GM12878 (cell line): Measurements from ENCODE around the gene GTPBP1. TPM values are rescaled to one million over a fixed set of nuclear protein-coding genes. Genes with fewer than 3 reads are reported as not detected.

Source experiments
- ATF7 ChIP-seq: fragments of 450-650 bp; IDR thresholded peaks from 2 replicates; pipeline ENCODE4 v1.6.1; 2016; ENCODE audit warnings: low read depth, mild to moderate bottlenecking
- CBX5 ChIP-seq: sonication (generic); IDR thresholded peaks from 2 replicates; pipeline ENCODE4 v1.6.1; 2016; ENCODE audit warnings: low read depth, moderate library complexity, mild to moderate bottlenecking, inconsistent platforms
- CHD2 ChIP-seq: IDR thresholded peaks from 2 replicates; pipeline ENCODE4 v1.6.1; 2011; ENCODE audit warnings: low read depth, low read length, improper control_type of control experiment, borderline replicate concordance
- CHD4 ChIP-seq: fragments of 200-600 bp; sonication (generic); IDR thresholded peaks from 2 replicates; pipeline ENCODE4 v1.6.1; 2016; ENCODE audit warnings: mild to moderate bottlenecking
- CREB1 ChIP-seq: IDR thresholded peaks from 2 replicates; pipeline ENCODE4 v1.6.1; 2012; ENCODE audit warnings: low read depth, mild to moderate bottlenecking, inconsistent platforms
- DPF2 ChIP-seq: fragments of 450-650 bp; IDR thresholded peaks from 2 replicates; pipeline ENCODE4 v1.6.1; 2017; ENCODE audit warnings: mild to moderate bottlenecking
- ESRRA ChIP-seq: IDR thresholded peaks from 2 replicates; pipeline ENCODE4 v1.6.1; 2012; ENCODE audit warnings: mild to moderate bottlenecking, low read length, improper control_type of control experiment
- ETV6 ChIP-seq, 2 experiments: fragments of 450-650 bp in 1 of 2; IDR thresholded peaks in 1 of 2; conservative IDR thresholded peaks in 1 of 2; 2 replicates each; pipeline ENCODE4 v1.6.1; 2014; ENCODE audit warnings: antibody characterized with exemption in 1 of 2, borderline replicate concordance in 1 of 2, low read depth in 1 of 2, mild to moderate bottlenecking in 1 of 2, moderate library complexity in 1 of 2
- FOXK2 ChIP-seq: fragments of 450-650 bp; IDR thresholded peaks from 2 replicates; pipeline ENCODE4 v1.6.1; 2017; ENCODE audit warnings: mild to moderate bottlenecking, moderate library complexity
- HDGF ChIP-seq: fragments of 450-650 bp; IDR thresholded peaks from 2 replicates; pipeline ENCODE4 v1.6.1; 2016; ENCODE audit warnings: antibody characterized with exemption
- NBN ChIP-seq: fragments of 450-650 bp; IDR thresholded peaks from 2 replicates; pipeline ENCODE4 v1.6.1; 2016
- NFIC ChIP-seq: IDR thresholded peaks from 2 replicates; pipeline ENCODE4 v1.6.1; 2012; ENCODE audit warnings: low read depth, mild to moderate bottlenecking, inconsistent platforms, low read length, moderate library complexity
- NRF1 ChIP-seq: conservative IDR thresholded peaks from 2 replicates; pipeline ENCODE4 v1.6.1; 2011; ENCODE audit warnings: mild to moderate bottlenecking, low read depth, low read length, improper control_type of control experiment
- RELA ChIP-seq: fragments of 450-650 bp; IDR thresholded peaks from 2 replicates; pipeline ENCODE4 v1.8.0; 2014; ENCODE audit warnings: borderline replicate concordance; ENCODE audit not compliant: partially characterized antibody
- RUNX3 ChIP-seq: IDR thresholded peaks from 2 replicates; pipeline ENCODE4 v1.6.1; 2012; ENCODE audit warnings: low read length, inconsistent platforms
- SIN3A ChIP-seq: IDR thresholded peaks from 2 replicates; pipeline ENCODE4 v1.6.1; 2012; ENCODE audit warnings: low read depth, low read length, improper control_type of control experiment
- SREBF1 ChIP-seq: IDR thresholded peaks from 2 replicates; pipeline ENCODE4 v1.6.1; 2012; ENCODE audit warnings: mild to moderate bottlenecking, low read length
- STAT1 ChIP-seq: fragments of 450-650 bp; conservative IDR thresholded peaks from 2 replicates; pipeline ENCODE4 v1.6.1; 2014; ENCODE audit warnings: antibody characterized with exemption, mild to moderate bottlenecking
- TARDBP ChIP-seq: IDR thresholded peaks from 2 replicates; pipeline ENCODE4 v1.6.1; 2016; ENCODE audit warnings: borderline replicate concordance
- TCF3 ChIP-seq: IDR thresholded peaks from 2 replicates; pipeline ENCODE4 v1.6.1; 2012; ENCODE audit warnings: low read depth, mild to moderate bottlenecking, low read length, borderline replicate concordance; ENCODE audit not compliant: insufficient read depth
- TCF7 ChIP-seq: IDR thresholded peaks from 2 replicates; pipeline ENCODE4 v1.6.1; 2014; ENCODE audit warnings: antibody characterized with exemption, borderline replicate concordance
- ZBED1 ChIP-seq: IDR thresholded peaks from 2 replicates; pipeline ENCODE4 v1.6.1; 2016; ENCODE audit warnings: borderline replicate concordance
- ZNF384 ChIP-seq: IDR thresholded peaks from 2 replicates; pipeline ENCODE4 v1.6.1; 2012; ENCODE audit warnings: low read depth, mild to moderate bottlenecking, low read length, improper control_type of control experiment, borderline replicate concordance
- polyA plus RNA-seq, 11 experiments: library from polyadenylated mRNA; depleted of rRNA in 4 of 11; unstranded in 6 of 11; stranded (reverse) in 5 of 11; fragments of >200 nt; fragmentation: Nextera tagmentation in 4 of 11; fragmentation: Illumina TruSeq in 1 of 11; extraction: Ambion mirVana in 4 of 11; extraction: Trizol in 1 of 11; gene quantifications; 1 replicate in 1 of 11; 2 replicates in 10 of 11; pipeline versions ENCODE4 v1.2.1 to v1.2.3, GENCODE V29; 2011 to 2016; ENCODE audit warnings: inconsistent platforms in 2 of 11, missing spikeins in 2 of 11, low read depth in 1 of 11
- total RNA-seq, 4 experiments: library from RNA; depleted of rRNA in 3 of 4; stranded (reverse); fragments of >200 nt in 3 of 4; fragmentation: Illumina TruSeq in 1 of 4; extraction: Trizol in 1 of 4; gene quantifications; 2 replicates each; pipeline versions ENCODE4 v1.2.1 to v1.2.3, GENCODE V29; 2013 to 2021
- TF ChIP-seq, protein P1 (sequence below): IDR thresholded peaks from 2 replicates; pipeline ENCODE4 v1.6.1; 2011; ENCODE audit warnings: low read depth, mild to moderate bottlenecking, low read length, moderate library complexity, borderline replicate concordance; ENCODE audit errors: extremely low read depth
- TF ChIP-seq, protein P2 (sequence below): IDR thresholded peaks from 2 replicates; pipeline ENCODE4 v1.6.1; 2012; ENCODE audit warnings: low read depth, low read length, improper control_type of control experiment
- TF ChIP-seq, protein P3 (sequence below): IDR thresholded peaks from 2 replicates; pipeline ENCODE4 v1.6.1; 2012; ENCODE audit warnings: low read depth, low read length, improper control_type of control experiment
- TF ChIP-seq, protein P4 (sequence below): fragments of 450-650 bp; formaldehyde crosslinking; IDR thresholded peaks from 2 replicates; pipeline ENCODE4 v1.4.0; 2020; ENCODE audit warnings: mild to moderate bottlenecking, moderate library complexity

The GTPBP1 gene
- total and polyA plus RNA-seq, 10 of the 15 experiments (the other 5 are each of a cell fraction or from before 2014, with no cell fraction given), result 0.89 to 63.1 (median 34.2) TPM

DNA sequence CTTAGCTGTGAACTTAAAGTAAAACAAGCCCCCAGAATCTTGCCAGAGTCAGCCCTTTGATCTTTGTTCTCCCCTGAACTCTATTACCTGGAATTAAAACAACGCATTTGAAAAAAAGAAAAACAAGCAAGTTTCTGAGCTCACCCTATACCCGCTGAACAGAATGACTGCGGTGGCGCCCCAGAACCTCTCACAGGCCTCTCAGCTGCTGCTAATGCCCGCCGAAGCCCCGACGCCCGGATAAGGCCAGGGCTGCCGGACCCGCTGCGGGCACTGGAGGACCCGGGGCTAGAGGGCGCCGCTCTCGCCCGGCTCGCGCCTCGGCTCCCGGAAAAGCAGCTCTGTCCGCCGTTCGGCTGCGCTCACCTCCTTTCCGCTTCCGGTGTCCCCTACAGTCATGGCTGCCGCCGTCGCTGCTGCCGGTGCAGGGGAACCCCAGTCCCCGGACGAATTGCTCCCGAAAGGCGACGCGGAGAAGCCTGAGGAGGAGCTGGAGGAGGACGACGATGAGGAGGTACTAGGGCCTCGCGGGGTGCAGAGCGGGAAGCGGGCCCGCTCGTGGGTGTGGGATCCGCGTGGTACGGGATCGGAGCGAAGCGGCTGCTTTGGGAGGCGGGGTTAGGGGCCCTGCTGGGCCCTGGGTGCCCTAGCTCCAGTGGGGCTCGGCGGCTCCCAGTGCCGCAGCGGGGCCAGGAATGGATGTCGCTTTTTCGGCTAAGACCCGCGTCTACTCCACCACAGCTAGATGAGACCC lies 24.0 kb upstream of the GTPBP1 start, which contains the start of gene TOMM22 (continued):
- TF ChIP-seq TARDBP (peak; percentile 62), SIN3A (peak; percentile 90), ETV6 (conservative IDR thresholded peaks at IDR 0.05 in 1 of 2, IDR thresholded peaks at IDR 0.05 in 1 of 2; ENCODE audit: borderline replicate concordance in 1 of 2, low read depth in 1 of 2) (peak in 1 of 2 experiments; percentile 50; a peak in 2 of 4 replicates), FOXK2 (no peak; the same call in 1 of the 2 replicates), CHD2 (0 out of 2 replicates have a peak, but pooled peaks have one; percentile 53), CHD4 (no peak), NBN (peak; percentile 92), SREBF1 (peak; percentile 42; the same call in 1 of the 2 replicates), DPF2 (peak; percentile 60; the same call in 1 of the 2 replicates), ZBED1 (peak; percentile 42; the same call in 1 of the 2 replicates), ZNF384 (no peak), TCF3 (peak; percentile 62; the same call in 1 of the 2 replicates), STAT1 (0 out of 2 replicates have a peak, but pooled peaks have one; percentile 72), TCF7 (no peak), RELA (peak; percentile 87), CBX5 (peak; percentile 77), CREB1 (peak; percentile 66; the same call in 1 of the 2 replicates), ESRRA (peak; percentile 76; the same call in 1 of the 2 replicates), RUNX3 (peak; percentile 79), ATF7 (peak; percentile 44), NFIC (peak; percentile 48; the same call in 1 of the 2 replicates), NRF1 (no peak), HDGF (peak; percentile 76; the same call in 1 of the 2 replicates)
- TF ChIP-seq, protein P1, sequence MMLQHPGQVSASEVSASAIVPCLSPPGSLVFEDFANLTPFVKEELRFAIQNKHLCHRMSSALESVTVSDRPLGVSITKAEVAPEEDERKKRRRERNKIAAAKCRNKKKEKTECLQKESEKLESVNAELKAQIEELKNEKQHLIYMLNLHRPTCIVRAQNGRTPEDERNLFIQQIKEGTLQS, result no peak; the same call in 1 of the 2 replicates
- TF ChIP-seq, protein P2, sequence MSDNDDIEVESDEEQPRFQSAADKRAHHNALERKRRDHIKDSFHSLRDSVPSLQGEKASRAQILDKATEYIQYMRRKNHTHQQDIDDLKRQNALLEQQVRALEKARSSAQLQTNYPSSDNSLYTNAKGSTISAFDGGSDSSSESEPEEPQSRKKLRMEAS, result peak; percentile 87
- TF ChIP-seq, protein P3, sequence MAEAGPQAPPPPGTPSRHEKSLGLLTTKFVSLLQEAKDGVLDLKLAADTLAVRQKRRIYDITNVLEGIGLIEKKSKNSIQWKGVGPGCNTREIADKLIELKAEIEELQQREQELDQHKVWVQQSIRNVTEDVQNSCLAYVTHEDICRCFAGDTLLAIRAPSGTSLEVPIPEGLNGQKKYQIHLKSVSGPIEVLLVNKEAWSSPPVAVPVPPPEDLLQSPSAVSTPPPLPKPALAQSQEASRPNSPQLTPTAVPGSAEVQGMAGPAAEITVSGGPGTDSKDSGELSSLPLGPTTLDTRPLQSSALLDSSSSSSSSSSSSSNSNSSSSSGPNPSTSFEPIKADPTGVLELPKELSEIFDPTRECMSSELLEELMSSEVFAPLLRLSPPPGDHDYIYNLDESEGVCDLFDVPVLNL, result no peak; the same call in 1 of the 2 replicates
- TF ChIP-seq, protein P4, sequence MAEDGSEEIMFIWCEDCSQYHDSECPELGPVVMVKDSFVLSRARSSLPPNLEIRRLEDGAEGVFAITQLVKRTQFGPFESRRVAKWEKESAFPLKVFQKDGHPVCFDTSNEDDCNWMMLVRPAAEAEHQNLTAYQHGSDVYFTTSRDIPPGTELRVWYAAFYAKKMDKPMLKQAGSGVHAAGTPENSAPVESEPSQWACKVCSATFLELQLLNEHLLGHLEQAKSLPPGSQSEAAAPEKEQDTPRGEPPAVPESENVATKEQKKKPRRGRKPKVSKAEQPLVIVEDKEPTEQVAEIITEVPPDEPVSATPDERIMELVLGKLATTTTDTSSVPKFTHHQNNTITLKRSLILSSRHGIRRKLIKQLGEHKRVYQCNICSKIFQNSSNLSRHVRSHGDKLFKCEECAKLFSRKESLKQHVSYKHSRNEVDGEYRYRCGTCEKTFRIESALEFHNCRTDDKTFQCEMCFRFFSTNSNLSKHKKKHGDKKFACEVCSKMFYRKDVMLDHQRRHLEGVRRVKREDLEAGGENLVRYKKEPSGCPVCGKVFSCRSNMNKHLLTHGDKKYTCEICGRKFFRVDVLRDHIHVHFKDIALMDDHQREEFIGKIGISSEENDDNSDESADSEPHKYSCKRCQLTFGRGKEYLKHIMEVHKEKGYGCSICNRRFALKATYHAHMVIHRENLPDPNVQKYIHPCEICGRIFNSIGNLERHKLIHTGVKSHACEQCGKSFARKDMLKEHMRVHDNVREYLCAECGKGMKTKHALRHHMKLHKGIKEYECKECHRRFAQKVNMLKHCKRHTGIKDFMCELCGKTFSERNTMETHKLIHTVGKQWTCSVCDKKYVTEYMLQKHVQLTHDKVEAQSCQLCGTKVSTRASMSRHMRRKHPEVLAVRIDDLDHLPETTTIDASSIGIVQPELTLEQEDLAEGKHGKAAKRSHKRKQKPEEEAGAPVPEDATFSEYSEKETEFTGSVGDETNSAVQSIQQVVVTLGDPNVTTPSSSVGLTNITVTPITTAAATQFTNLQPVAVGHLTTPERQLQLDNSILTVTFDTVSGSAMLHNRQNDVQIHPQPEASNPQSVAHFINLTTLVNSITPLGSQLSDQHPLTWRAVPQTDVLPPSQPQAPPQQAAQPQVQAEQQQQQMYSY (CRISPR knock-in tag), result no peak
